ENCODE results near the gene INAVA.
A peak's percentile ranks its signal among the peaks of the same experiment; 100 is the strongest.

The INAVA gene

GRCh38 chr1:200869376-200869752 lies 25.3 kb upstream of the INAVA start:
- no peak overlapping the region for H3K23ac ChIP-seq (ENCODE audit: low read length in 2 of 2)

GRCh38 chr1:200869753-200870391 lies 24.8 kb upstream of the INAVA start:
- H3K4ac ChIP-seq (ENCODE audit: low read depth in 1 of 2, low read length in 2 of 2): no peak overlapping the region
- peaks cover 8 to 61% of the 10 kb centered on the region in 2 experiments for H3K27me3 ChIP-seq (ENCODE audit: control insufficient read depth in 1 of 2, insufficient read depth in 1 of 2, low read length in 2 of 2)
- H2BK12ac ChIP-seq (ENCODE audit: low read length in 2 of 2): no peak overlapping the region
- no peak overlapping the region for H2AFZ ChIP-seq (ENCODE audit: low read depth, low read length)
- H4K8ac ChIP-seq (ENCODE audit: low read length): no peak overlapping the region
- H3K36me3 ChIP-seq (ENCODE audit: control insufficient read depth in 1 of 2, insufficient read depth in 2 of 2, low read depth in 1 of 2, low read length in 2 of 2): peaks cover 8% of the 10 kb centered on the region in 2 experiments
- no peak overlapping the region for H2BK120ac ChIP-seq (ENCODE audit: low read depth, low read length)
- H4K91ac ChIP-seq (ENCODE audit: low read length): no peak overlapping the region
- no peak overlapping the region for H3K4me2 ChIP-seq (ENCODE audit: low read length, poor library complexity, severe bottlenecking)
- no peak overlapping the region for H2AK5ac ChIP-seq (ENCODE audit: low read length, severe bottlenecking)
- H3K27ac ChIP-seq (ENCODE audit: low read length, poor library complexity, severe bottlenecking): no peak overlapping the region
- H3K18ac ChIP-seq (ENCODE audit: low read depth in 1 of 2, low read length in 2 of 2): no peak overlapping the region
- WGBS: 91% methylated on average over 9 of the region's 9 CpGs
- no peak overlapping the region for H3K14ac ChIP-seq (ENCODE audit: low read length in 2 of 2)
- no peak overlapping the region for H2BK5ac ChIP-seq (ENCODE audit: low read depth, low read length, poor library complexity, severe bottlenecking)
- DNase-seq: no peak
- H3K23ac ChIP-seq (ENCODE audit: low read length in 2 of 2): no peak overlapping the region
- no peaks in the 10 kb centered on the region for H3K9me3 ChIP-seq (ENCODE audit: control insufficient read depth, low read length)
- no peak overlapping the region for H3K4me3 ChIP-seq (ENCODE audit: insufficient read depth in 1 of 2, low read depth in 1 of 2, low read length in 2 of 2)
- H3K4me1 ChIP-seq (ENCODE audit: control insufficient read depth, insufficient read depth, low read depth, low read length): peaks cover 9% of the 10 kb centered on the region
- H3K9ac ChIP-seq (ENCODE audit: low read length): no peak overlapping the region
- H3K79me1 ChIP-seq (replicated peaks; ENCODE audit: low read length, poor library complexity, severe bottlenecking): no peaks in the 10 kb centered on the region
- H2BK15ac ChIP-seq (ENCODE audit: low read depth, poor library complexity, severe bottlenecking): no peak overlapping the region

More at GRCh38 chr1:200869376-200869752, 25.3 kb upstream of the INAVA start:
- Histone ChIP-seq H3K36me3 (ENCODE audit: control insufficient read depth in 1 of 2, insufficient read depth in 2 of 2, low read depth in 1 of 2, low read length in 2 of 2) (peaks cover 8 to 13% of the 10 kb centered on the region in 2 experiments), H2BK15ac (ENCODE audit: low read depth, poor library complexity, severe bottlenecking) (no peak overlapping the region), H3K18ac (ENCODE audit: low read depth in 1 of 2, low read length in 2 of 2) (no peak overlapping the region), H3K27ac (ENCODE audit: low read length, poor library complexity, severe bottlenecking) (no peak overlapping the region), H3K79me1 (replicated peaks; ENCODE audit: low read length, poor library complexity, severe bottlenecking) (no peaks in the 10 kb centered on the region), H3K4me3 (ENCODE audit: insufficient read depth in 1 of 2, low read depth in 1 of 2, low read length in 2 of 2) (no peak overlapping the region), H2AK5ac (ENCODE audit: low read length, severe bottlenecking) (no peak overlapping the region), H4K91ac (ENCODE audit: low read length) (no peak overlapping the region), H3K14ac (ENCODE audit: low read length in 2 of 2) (no peak overlapping the region), H2BK120ac (ENCODE audit: low read depth, low read length) (no peak overlapping the region), H3K27me3 (ENCODE audit: control insufficient read depth in 1 of 2, insufficient read depth in 1 of 2, low read length in 2 of 2) (peaks cover 8 to 56% of the 10 kb centered on the region in 2 experiments), H2BK5ac (ENCODE audit: low read depth, low read length, poor library complexity, severe bottlenecking) (no peak overlapping the region), H3K9ac (ENCODE audit: low read length) (no peak overlapping the region), H3K4ac (ENCODE audit: low read depth in 1 of 2, low read length in 2 of 2) (no peak overlapping the region), H3K4me2 (ENCODE audit: low read length, poor library complexity, severe bottlenecking) (no peak overlapping the region), H2AFZ (ENCODE audit: low read depth, low read length) (no peak overlapping the region), H2BK12ac (ENCODE audit: low read length in 2 of 2) (no peak overlapping the region), H4K8ac (ENCODE audit: low read length) (no peak overlapping the region), H3K4me1 (ENCODE audit: control insufficient read depth, insufficient read depth, low read depth, low read length) (peaks cover 9% of the 10 kb centered on the region), H3K9me3 (ENCODE audit: control insufficient read depth, low read length) (no peaks in the 10 kb centered on the region)
- 84% methylated on average over 5 of the region's 5 CpGs for WGBS
- DNase-seq: no peak

GRCh38 chr1:200872446-200873115 lies 22.1 kb upstream of the INAVA start, which contains the start of gene GPR25:
TSS of gene GPR25 (plus strand) at chr1:200872981. CDS start at chr1:200873038, 57 bp downstream.
- no peaks in the 10 kb centered on the region for H3K9me3 ChIP-seq (ENCODE audit: control insufficient read depth, low read length)
- no peak within 1 kb of the TSS for H3K9ac ChIP-seq (ENCODE audit: low read length)
- H4K8ac ChIP-seq (ENCODE audit: low read length): no peak within 1 kb of the TSS
- H3K23ac ChIP-seq (ENCODE audit: low read length in 2 of 2): no peak within 1 kb of the TSS
- H2AK5ac ChIP-seq (ENCODE audit: low read length, severe bottlenecking): no peak within 1 kb of the TSS
- no peak within 1 kb of the TSS for H3K4ac ChIP-seq (ENCODE audit: low read depth in 1 of 2, low read length in 2 of 2)
- peak within 1 kb of the TSS in 1 of 2 experiments; percentile 18 for H3K14ac ChIP-seq (ENCODE audit: low read length in 2 of 2)
- H3K27me3 ChIP-seq (ENCODE audit: control insufficient read depth in 1 of 2, insufficient read depth in 1 of 2, low read length in 2 of 2): peaks cover 8 to 79% of the 10 kb centered on the region in 2 experiments
- no peak for DNase-seq
- no peak within 1 kb of the TSS for H2BK120ac ChIP-seq (ENCODE audit: low read depth, low read length)
- H4K91ac ChIP-seq (ENCODE audit: low read length): no peak within 1 kb of the TSS
- no peak within 1 kb of the TSS for H2AFZ ChIP-seq (ENCODE audit: low read depth, low read length)
- H2BK15ac ChIP-seq (ENCODE audit: low read depth, poor library complexity, severe bottlenecking): no peak within 1 kb of the TSS
- no peak within 1 kb of the TSS for H2BK5ac ChIP-seq (ENCODE audit: low read depth, low read length, poor library complexity, severe bottlenecking)
- no peak within 1 kb of the TSS for H3K4me2 ChIP-seq (ENCODE audit: low read length, poor library complexity, severe bottlenecking)
- H3K27ac ChIP-seq (ENCODE audit: low read length, poor library complexity, severe bottlenecking): no peak within 1 kb of the TSS
- peaks cover 0 to 8% of the 10 kb centered on the region in 2 experiments for H3K36me3 ChIP-seq (ENCODE audit: control insufficient read depth in 1 of 2, insufficient read depth in 2 of 2, low read depth in 1 of 2, low read length in 2 of 2)
- no peaks in the 10 kb centered on the region for H3K79me1 ChIP-seq (replicated peaks; ENCODE audit: low read length, poor library complexity, severe bottlenecking)
- H2BK12ac ChIP-seq (ENCODE audit: low read length in 2 of 2): no peak within 1 kb of the TSS
- H3K4me3 ChIP-seq (ENCODE audit: insufficient read depth in 1 of 2, low read depth in 1 of 2, low read length in 2 of 2): peak within 1 kb of the TSS in 1 of 2 experiments; percentile 56
- peak within 1 kb of the TSS in 1 of 2 experiments; percentile 30 for H3K18ac ChIP-seq (ENCODE audit: low read depth in 1 of 2, low read length in 2 of 2)
- 94% methylated on average over 21 of the region's 23 CpGs for WGBS
- H3K4me1 ChIP-seq (ENCODE audit: control insufficient read depth, insufficient read depth, low read depth, low read length): peaks cover 1% of the 10 kb centered on the region

GRCh38 chr1:200873116-200873670 lies 21.5 kb upstream of the INAVA start:
- Histone ChIP-seq H2BK120ac (ENCODE audit: low read depth, low read length) (no peak overlapping the region), H3K14ac (ENCODE audit: low read length in 2 of 2) (no peak overlapping the region), H2BK15ac (ENCODE audit: low read depth, poor library complexity, severe bottlenecking) (no peak overlapping the region), H2AK5ac (ENCODE audit: low read length, severe bottlenecking) (no peak overlapping the region), H4K91ac (ENCODE audit: low read length) (no peak overlapping the region), H3K36me3 (ENCODE audit: control insufficient read depth in 1 of 2, insufficient read depth in 2 of 2, low read depth in 1 of 2, low read length in 2 of 2) (peaks cover 0 to 8% of the 10 kb centered on the region in 2 experiments), H3K9me3 (ENCODE audit: control insufficient read depth, low read length) (no peaks in the 10 kb centered on the region), H4K8ac (ENCODE audit: low read length) (no peak overlapping the region), H3K79me1 (replicated peaks; ENCODE audit: low read length, poor library complexity, severe bottlenecking) (no peaks in the 10 kb centered on the region), H3K4me2 (ENCODE audit: low read length, poor library complexity, severe bottlenecking) (no peak overlapping the region), H2BK12ac (ENCODE audit: low read length in 2 of 2) (no peak overlapping the region), H2AFZ (ENCODE audit: low read depth, low read length) (no peak overlapping the region), H3K4me1 (ENCODE audit: control insufficient read depth, insufficient read depth, low read depth, low read length) (peaks cover 2% of the 10 kb centered on the region), H3K9ac (ENCODE audit: low read length) (no peak overlapping the region), H3K4me3 (ENCODE audit: insufficient read depth in 1 of 2, low read depth in 1 of 2, low read length in 2 of 2) (peak overlapping the region in 1 of 2 experiments; percentile 56), H2BK5ac (ENCODE audit: low read depth, low read length, poor library complexity, severe bottlenecking) (no peak overlapping the region), H3K23ac (ENCODE audit: low read length in 2 of 2) (no peak overlapping the region), H3K27me3 (ENCODE audit: control insufficient read depth in 1 of 2, insufficient read depth in 1 of 2, low read length in 2 of 2) (peaks cover 11 to 83% of the 10 kb centered on the region in 2 experiments), H3K18ac (ENCODE audit: low read depth in 1 of 2, low read length in 2 of 2) (no peak overlapping the region), H3K27ac (ENCODE audit: low read length, poor library complexity, severe bottlenecking) (no peak overlapping the region), H3K4ac (ENCODE audit: low read depth in 1 of 2, low read length in 2 of 2) (no peak overlapping the region)
- WGBS: 96% methylated on average over 61 of the region's 61 CpGs
- DNase-seq: no peak
